A549 (cell line): Measurements from ENCODE around the gene SLC4A4. TPM values are rescaled to one million over a fixed set of nuclear protein-coding genes. Genes with fewer than 3 reads are reported as not detected.

ENCODE experiments used
- ATAC-seq, 2 experiments: fragments of 200-7000 bp in 1 of 2; fragments of >200 bp in 1 of 2; cut with Nextera tagmentation in 1 of 2; cut with Tn5 transposase in 1 of 2; 3 replicates each; pipeline versions ENCODE4 v1.8.0 to v1.9.1; 2018 to 2020; ENCODE audit warnings: mild to moderate bottlenecking in 1 of 2, moderate library complexity in 1 of 2
- CTCF ChIA-PET: fragments of 300-600 bp; sonication (Branson Sonifier 250); formaldehyde crosslinking; extraction: SDS; loops from one replicate; lab custom pipeline; 2021; ENCODE audit warnings: antibody characterized with exemption, inconsistent platforms; lab: Yijun Ruan, JAX
- POLR2A ChIA-PET: fragments of 350-600 bp; formaldehyde crosslinking; extraction: SDS; loops from one replicate; lab custom pipeline; 2021; ENCODE audit warnings: antibody characterized with exemption, inconsistent platforms; lab: Yijun Ruan, JAX
- DNase-seq, 2 experiments: peaks; one replicate each; pipeline versions ENCODE4 v3.0.0 to v3.0.0-alpha.2; 2011 to 2016; ENCODE audit warnings: low read depth in 1 of 2, low spot score in 1 of 2
- FAIRE-seq: peaks from 2 replicates; lab custom pipeline; 2011; peaks lifted over from hg19 to GRCh38; lab: Jason Lieb, UNC
- H3K27ac ChIP-seq, 2 experiments: fragments of >200 bp; sonication (Bioruptor Twin); formaldehyde crosslinking; 3 replicates each; pipeline ENCODE4 v1.5.1; 2016 to 2017
- H3K4me1 ChIP-seq: fragments of >200 bp; sonication (Bioruptor Twin); formaldehyde crosslinking; 3 replicates; pipeline ENCODE4 v1.6.1; 2016
- H3K4me2 ChIP-seq: fragments of >200 bp; sonication (Bioruptor Twin); formaldehyde crosslinking; 3 replicates; pipeline ENCODE4 v1.6.1; 2016
- H3K4me3 ChIP-seq: fragments of >200 bp; sonication (Bioruptor Twin); formaldehyde crosslinking; 3 replicates; pipeline ENCODE4 v1.5.1; 2016
- H3K9me3 ChIP-seq: fragments of >200 bp; sonication (Bioruptor Twin); formaldehyde crosslinking; 3 replicates; pipeline ENCODE4 v1.6.1; 2016
- CEBPB ChIP-seq, 2 experiments: fragments of >200 bp in 1 of 2; sonication (Bioruptor Twin) in 1 of 2; formaldehyde crosslinking in 1 of 2; IDR thresholded peaks; 2 replicates each; pipeline ENCODE4 v1.6.1; 2012 to 2016
- CHD2 ChIP-seq: fragments of 150-350 bp; IDR thresholded peaks from 2 replicates; pipeline ENCODE4 v1.6.1; 2014; ENCODE audit warnings: low read length; ENCODE audit not compliant: partially characterized antibody
- CHD4 ChIP-seq: fragments of 200-600 bp; sonication (generic); IDR thresholded peaks from 2 replicates; pipeline ENCODE4 v1.6.1; 2016; ENCODE audit warnings: antibody characterized with exemption, mild to moderate bottlenecking, borderline replicate concordance
- EHF ChIP-seq: fragments of 250-450 bp; sonication (Bioruptor Pico); IDR thresholded peaks from 2 replicates; pipeline ENCODE4 v1.5.0; 2020; ENCODE audit warnings: mild to moderate bottlenecking
- EP300 ChIP-seq, 2 experiments: fragments of >200 bp; sonication (Bioruptor Twin); formaldehyde crosslinking; IDR thresholded peaks; 2 replicates in 1 of 2; 3 replicates in 1 of 2; pipeline ENCODE4 v1.6.1; 2016 to 2017
- FOSB ChIP-seq: fragments of 250-450 bp; sonication (Bioruptor Pico); IDR thresholded peaks from 2 replicates; pipeline ENCODE4 v1.5.0; 2020; ENCODE audit warnings: mild to moderate bottlenecking, moderate library complexity
- HDAC2 ChIP-seq: fragments of 200-600 bp; sonication (generic); IDR thresholded peaks from 2 replicates; pipeline ENCODE4 v1.6.1; 2016
- HOXB5 ChIP-seq: fragments of 250-450 bp; sonication (Bioruptor Pico); IDR thresholded peaks from 2 replicates; pipeline ENCODE4 v1.5.0; 2020; ENCODE audit warnings: mild to moderate bottlenecking, moderate library complexity
- MAFK ChIP-seq: fragments of 450-650 bp; IDR thresholded peaks from 2 replicates; pipeline ENCODE4 v1.6.1; 2014; ENCODE audit not compliant: partially characterized antibody
- NFE2L2 ChIP-seq: fragments of 150-350 bp; conservative IDR thresholded peaks from 2 replicates; pipeline ENCODE4 v1.6.1; 2014; ENCODE audit warnings: low read length
- NPAS2 ChIP-seq: fragments of 250-450 bp; sonication (Bioruptor Pico); IDR thresholded peaks from 2 replicates; pipeline ENCODE4 v1.8.0; 2022; ENCODE audit warnings: mild to moderate bottlenecking, moderate library complexity, borderline replicate concordance
- NR3C1 ChIP-seq: fragments of >200 bp; sonication (Bioruptor Twin); formaldehyde crosslinking; IDR thresholded peaks from 3 replicates; pipeline ENCODE4 v1.6.1; 2017
- PHF8 ChIP-seq: fragments of 200-600 bp; sonication (generic); IDR thresholded peaks from 2 replicates; pipeline ENCODE4 v1.6.1; 2016; ENCODE audit warnings: low read depth, mild to moderate bottlenecking, antibody characterized with exemption, moderate library complexity, borderline replicate concordance
- RARB ChIP-seq: fragments of 250-450 bp; sonication (Bioruptor Pico); IDR thresholded peaks from 2 replicates; pipeline ENCODE4 v1.8.0; 2021; ENCODE audit warnings: mild to moderate bottlenecking, moderate library complexity
- RCOR1 ChIP-seq: fragments of 150-350 bp; IDR thresholded peaks from 2 replicates; pipeline ENCODE4 v1.6.1; 2014; ENCODE audit warnings: antibody characterized with exemption, low read length, low read depth
- RFX5 ChIP-seq: fragments of 450-650 bp; IDR thresholded peaks from 2 replicates; pipeline ENCODE4 v1.7.1; 2014; ENCODE audit warnings: antibody characterized with exemption, mild to moderate bottlenecking, moderate library complexity
- RNF2 ChIP-seq: fragments of 200-600 bp; sonication (generic); IDR thresholded peaks from 2 replicates; pipeline ENCODE4 v1.6.1; 2016; ENCODE audit warnings: low read depth, mild to moderate bottlenecking, antibody characterized with exemption, moderate library complexity, borderline replicate concordance
- SMC3 ChIP-seq: fragments of >200 bp; sonication (Bioruptor Twin); formaldehyde crosslinking; IDR thresholded peaks from 3 replicates; pipeline ENCODE4 v1.6.1; 2018; ENCODE audit warnings: inconsistent platforms
- TFCP2L1 ChIP-seq: fragments of 250-450 bp; sonication (Bioruptor Pico); IDR thresholded peaks from 2 replicates; pipeline ENCODE4 v1.5.0; 2021; ENCODE audit warnings: mild to moderate bottlenecking
- TP53 ChIP-seq: fragments of 250-450 bp; sonication (Bioruptor Pico); IDR thresholded peaks from 2 replicates; pipeline ENCODE4 v1.5.0; 2021; ENCODE audit warnings: mild to moderate bottlenecking, moderate library complexity
- ZSCAN20 ChIP-seq: fragments of 250-450 bp; sonication (Bioruptor Pico); IDR thresholded peaks from 2 replicates; pipeline ENCODE4 v1.8.0; 2022; ENCODE audit warnings: mild to moderate bottlenecking, moderate library complexity
- WGBS: methylation state at CpG from one replicate; pipeline ENCODE4 v1.1.6; 2017; ENCODE audit errors: missing lambda C conversion rate; 5-methylcytosine and 5-hydroxymethylcytosine counted together
- polyA plus RNA-seq, 4 experiments: library from polyadenylated mRNA; depleted of rRNA in 3 of 4; stranded (reverse); fragments of >200 nt; fragmentation: RNase III in 1 of 4; extraction: RNeasy Plus Mini Kit Qiagen cat#74134 plus additional on column Dnase treatment in 1 of 4; gene quantifications; 2 replicates in 3 of 4; 3 replicates in 1 of 4; pipeline ENCODE4 v1.2.3, GENCODE V29; 2011 to 2017
- TF ChIP-seq, protein P1 (sequence below): IDR thresholded peaks from 2 replicates; pipeline ENCODE4 v1.6.1; 2012
- TF ChIP-seq, protein P2 (sequence below): fragments of >200 bp; sonication (Bioruptor Twin); formaldehyde crosslinking; IDR thresholded peaks from 3 replicates; pipeline ENCODE4 v1.5.1; 2016
- TF ChIP-seq, protein P3 (sequence below): fragments of 250-450 bp; sonication (Bioruptor Pico); IDR thresholded peaks from 2 replicates; pipeline ENCODE4 v1.5.0; 2021; ENCODE audit warnings: mild to moderate bottlenecking, moderate library complexity, borderline replicate concordance

Gene SLC4A4
- polyA plus RNA-seq, 2 of the 4 experiments (the other 2 are of a cell fraction): 1.8 to 2.9 TPM

DNA sequence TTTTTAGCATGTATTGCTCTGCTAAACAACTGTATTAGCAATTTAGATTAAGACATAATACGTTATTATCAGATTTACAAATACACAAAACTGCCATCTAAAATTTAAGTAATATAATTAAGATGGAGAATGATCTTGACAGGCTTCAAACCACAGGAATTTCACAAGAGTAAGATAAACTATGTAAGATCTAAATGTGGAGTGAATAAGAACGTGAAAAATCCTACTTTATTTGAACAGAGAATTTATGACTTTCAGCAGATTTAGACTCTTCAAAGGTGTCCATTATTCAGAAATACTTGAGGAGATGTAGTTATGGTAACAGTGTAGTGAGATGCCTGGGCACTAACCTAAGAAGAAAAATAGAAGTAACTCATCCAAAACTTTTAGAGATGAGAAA is 73.2 kb downstream of the SLC4A4 start:
- peaks cover 6% of the 10 kb centered on the region; the same call in 1 of the 3 replicates for H3K9me3 ChIP-seq
- DNase-seq (no peak), ATAC-seq (no peak), FAIRE-seq (no peak)
- no peak for TF ChIP-seq PHF8
- no peak for TF ChIP-seq RNF2
- TF ChIP-seq EP300 (IDR thresholded peaks at IDR 0.05): no peak
- no peak for TF ChIP-seq RCOR1
- TF ChIP-seq HDAC2: no peak
- no peak for TF ChIP-seq CHD2
- no peak for TF ChIP-seq RFX5
- TF ChIP-seq, protein P1, sequence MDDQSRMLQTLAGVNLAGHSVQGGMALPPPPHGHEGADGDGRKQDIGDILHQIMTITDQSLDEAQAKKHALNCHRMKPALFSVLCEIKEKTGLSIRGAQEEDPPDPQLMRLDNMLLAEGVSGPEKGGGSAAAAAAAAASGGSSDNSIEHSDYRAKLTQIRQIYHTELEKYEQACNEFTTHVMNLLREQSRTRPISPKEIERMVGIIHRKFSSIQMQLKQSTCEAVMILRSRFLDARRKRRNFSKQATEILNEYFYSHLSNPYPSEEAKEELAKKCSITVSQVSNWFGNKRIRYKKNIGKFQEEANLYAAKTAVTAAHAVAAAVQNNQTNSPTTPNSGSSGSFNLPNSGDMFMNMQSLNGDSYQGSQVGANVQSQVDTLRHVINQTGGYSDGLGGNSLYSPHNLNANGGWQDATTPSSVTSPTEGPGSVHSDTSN: no peak
- TF ChIP-seq HOXB5 (CRISPR knock-in tag): no peak
- TF ChIP-seq FOSB: no peak
- no peak for TF ChIP-seq SMC3
- TF ChIP-seq NR3C1: no peak
- TF ChIP-seq, protein P2, sequence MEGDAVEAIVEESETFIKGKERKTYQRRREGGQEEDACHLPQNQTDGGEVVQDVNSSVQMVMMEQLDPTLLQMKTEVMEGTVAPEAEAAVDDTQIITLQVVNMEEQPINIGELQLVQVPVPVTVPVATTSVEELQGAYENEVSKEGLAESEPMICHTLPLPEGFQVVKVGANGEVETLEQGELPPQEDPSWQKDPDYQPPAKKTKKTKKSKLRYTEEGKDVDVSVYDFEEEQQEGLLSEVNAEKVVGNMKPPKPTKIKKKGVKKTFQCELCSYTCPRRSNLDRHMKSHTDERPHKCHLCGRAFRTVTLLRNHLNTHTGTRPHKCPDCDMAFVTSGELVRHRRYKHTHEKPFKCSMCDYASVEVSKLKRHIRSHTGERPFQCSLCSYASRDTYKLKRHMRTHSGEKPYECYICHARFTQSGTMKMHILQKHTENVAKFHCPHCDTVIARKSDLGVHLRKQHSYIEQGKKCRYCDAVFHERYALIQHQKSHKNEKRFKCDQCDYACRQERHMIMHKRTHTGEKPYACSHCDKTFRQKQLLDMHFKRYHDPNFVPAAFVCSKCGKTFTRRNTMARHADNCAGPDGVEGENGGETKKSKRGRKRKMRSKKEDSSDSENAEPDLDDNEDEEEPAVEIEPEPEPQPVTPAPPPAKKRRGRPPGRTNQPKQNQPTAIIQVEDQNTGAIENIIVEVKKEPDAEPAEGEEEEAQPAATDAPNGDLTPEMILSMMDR: no peak
- TF ChIP-seq CHD4: no peak
- TF ChIP-seq EHF (CRISPR knock-in tag): no peak
- no peak for TF ChIP-seq NFE2L2
- no peak for TF ChIP-seq ZSCAN20 (CRISPR knock-in tag)
- no peak for TF ChIP-seq TP53 (CRISPR knock-in tag)
- TF ChIP-seq NPAS2 (CRISPR knock-in tag): no peak
- WGBS: 38% methylated on average over 2 of the region's 2 CpGs
- no peaks in the 10 kb centered on the region for H3K4me1 ChIP-seq
- POLR2A ChIA-PET: no interaction called here
- CTCF ChIA-PET: no interaction called here
- H3K4me2 ChIP-seq: no peak overlapping the region
- H3K4me3 ChIP-seq: no peak overlapping the region
- H3K27ac ChIP-seq: no peak overlapping the region

DNA sequence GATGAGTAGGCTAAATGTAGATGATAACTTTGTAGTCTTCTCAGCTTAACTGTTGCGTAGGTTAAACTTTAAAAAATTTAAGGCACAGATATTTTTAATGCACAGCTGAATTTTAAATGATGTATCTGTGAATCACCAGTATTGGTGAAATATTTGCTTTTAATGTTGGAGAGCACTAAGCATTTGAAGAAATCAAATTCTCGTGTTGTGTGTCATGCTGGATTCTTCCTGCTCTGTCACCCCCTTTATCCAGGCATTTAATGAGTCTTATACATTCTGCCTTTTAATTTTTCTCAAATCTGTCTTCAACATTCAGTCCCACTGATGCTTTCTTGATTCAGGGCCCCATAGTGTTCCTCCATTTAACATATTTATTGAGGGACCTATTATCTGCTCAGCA is 76.7 kb downstream of the SLC4A4 start:
- POLR2A ChIA-PET: no interaction called here
- no peak overlapping the region for H3K4me2 ChIP-seq
- no peak for ATAC-seq

DNA sequence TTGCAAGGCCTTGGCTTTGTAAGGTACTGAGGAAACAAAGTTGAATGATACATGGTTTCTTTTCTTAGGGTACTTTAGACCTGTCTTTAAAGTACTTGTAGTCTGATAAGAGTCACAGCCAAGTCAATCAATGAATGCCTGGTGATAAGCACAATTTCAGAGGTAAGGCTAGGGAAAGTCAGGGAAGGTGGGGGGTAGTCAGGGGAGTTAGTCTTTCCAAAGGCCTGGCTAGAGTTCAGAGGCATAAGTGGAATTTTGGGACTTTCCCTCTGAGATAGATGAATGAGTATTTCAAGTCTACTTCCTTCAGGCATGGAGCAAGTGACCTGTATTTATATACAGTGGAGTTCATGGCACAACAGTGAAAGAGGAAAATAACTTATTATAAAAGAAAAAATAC is 78.3 kb downstream of the SLC4A4 start:
- TF ChIP-seq, protein P3, sequence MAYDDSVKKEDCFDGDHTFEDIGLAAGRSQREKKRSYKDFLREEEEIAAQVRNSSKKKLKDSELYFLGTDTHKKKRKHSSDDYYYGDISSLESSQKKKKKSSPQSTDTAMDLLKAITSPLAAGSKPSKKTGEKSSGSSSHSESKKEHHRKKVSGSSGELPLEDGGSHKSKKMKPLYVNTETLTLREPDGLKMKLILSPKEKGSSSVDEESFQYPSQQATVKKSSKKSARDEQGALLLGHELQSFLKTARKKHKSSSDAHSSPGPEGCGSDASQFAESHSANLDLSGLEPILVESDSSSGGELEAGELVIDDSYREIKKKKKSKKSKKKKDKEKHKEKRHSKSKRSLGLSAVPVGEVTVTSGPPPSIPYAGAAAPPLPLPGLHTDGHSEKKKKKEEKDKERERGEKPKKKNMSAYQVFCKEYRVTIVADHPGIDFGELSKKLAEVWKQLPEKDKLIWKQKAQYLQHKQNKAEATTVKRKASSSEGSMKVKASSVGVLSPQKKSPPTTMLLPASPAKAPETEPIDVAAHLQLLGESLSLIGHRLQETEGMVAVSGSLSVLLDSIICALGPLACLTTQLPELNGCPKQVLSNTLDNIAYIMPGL (CRISPR knock-in tag): no peak
- no peak for TF ChIP-seq HOXB5 (CRISPR knock-in tag)
- TF ChIP-seq TFCP2L1: no peak
- TF ChIP-seq RARB (CRISPR knock-in tag): no peak
- TF ChIP-seq CEBPB (IDR thresholded peaks at IDR 0.05): no peak
- no peak for DNase-seq
- POLR2A ChIA-PET: no interaction called here
- H3K9me3 ChIP-seq: no peaks in the 10 kb centered on the region
- no peak for ATAC-seq
- H3K4me2 ChIP-seq: no peak overlapping the region
- H3K4me1 ChIP-seq: no peaks in the 10 kb centered on the region
- FAIRE-seq: no peak
- CTCF ChIA-PET: interaction anchor here (0.8 kb wide), 1 partner anchor 15 kb away, joined by 3 read pairs; no protein-coding TSS in a partner anchor
- H3K4me3 ChIP-seq: no peak overlapping the region
- no peak overlapping the region for H3K27ac ChIP-seq

More for the DNA sequence above, 76.7 kb downstream of the SLC4A4 start:
- DNase-seq (no peak), FAIRE-seq (no peak)
- TF ChIP-seq MAFK: no peak
- 53% methylated on average over 2 of the region's 2 CpGs for WGBS
- no peaks in the 10 kb centered on the region for H3K4me1 ChIP-seq
- CTCF ChIA-PET: no interaction called here
- H3K4me3 ChIP-seq: no peak overlapping the region
- no peak overlapping the region for H3K27ac ChIP-seq
- H3K9me3 ChIP-seq: no peaks in the 10 kb centered on the region
